ENCODE results near the gene CASP10. TPM values are rescaled to one million over a fixed set of nuclear protein-coding genes. Genes with fewer than 3 reads are reported as not detected.

CASP10 gene
- total RNA-seq, 1 experiment from 2014 or later, result 2.8 TPM

DNA sequence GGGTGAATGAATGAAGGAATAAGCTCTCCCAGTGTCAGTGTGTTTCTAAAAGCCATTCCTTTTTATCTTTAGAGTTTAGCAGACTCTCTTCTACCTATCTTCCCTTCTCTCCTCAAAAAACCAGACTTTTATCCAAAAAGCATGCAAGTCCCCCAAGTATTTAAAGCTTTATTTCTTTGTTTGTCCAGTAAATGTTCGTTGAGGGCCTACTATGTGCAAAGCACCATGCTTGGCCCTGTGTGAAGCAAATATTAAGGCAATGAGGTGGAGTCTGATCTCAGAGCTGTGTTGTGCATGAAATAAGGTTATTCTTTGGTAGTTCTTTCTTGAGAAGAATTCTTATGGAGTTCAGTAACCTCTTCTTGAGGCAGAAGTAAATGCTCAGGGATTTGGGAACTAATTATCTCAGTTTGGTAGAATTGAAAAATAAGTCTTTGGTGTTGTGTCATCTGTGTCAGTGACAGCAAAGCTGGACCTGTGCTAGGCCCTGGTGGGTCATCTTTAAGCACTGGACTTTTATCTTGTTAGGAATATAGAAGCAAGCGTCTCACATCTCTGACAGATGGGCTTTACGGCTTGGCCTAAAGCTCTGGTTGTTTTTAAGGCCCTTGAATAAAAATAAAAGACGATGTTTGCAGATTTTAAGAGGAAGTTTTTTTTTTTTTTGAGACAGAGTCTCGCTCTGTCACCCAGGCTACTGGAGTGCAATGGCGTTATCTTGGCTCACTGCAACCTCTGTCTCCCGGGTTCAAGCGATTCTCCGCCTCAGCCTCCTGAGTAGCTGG, 28.1 kb upstream of the CASP10 start:
- peaks cover 13% of the 10 kb centered on the region for H3K4me1 Mint-ChIP-seq
- CTCF ChIA-PET, result interaction anchor here (0.7 kb wide), 2 partner anchors 36 to 78 kb away, joined by 3 read pairs; no protein-coding TSS in a partner anchor
- ATAC-seq (no peak), DNase-seq (ENCODE audit: low spot score) (no peak)
- POLR2A ChIA-PET, result interaction anchor here (0.6 kb wide), 2 partner anchors 23 to 54 kb away, joined by 4 to 5 read pairs; no protein-coding TSS in a partner anchor
- no peaks in the 10 kb centered on the region for H3K9me3 Mint-ChIP-seq
- H3K36me3 Mint-ChIP-seq, result peaks cover under 1% of the 10 kb centered on the region
- H3K27ac Mint-ChIP-seq, result 0 out of 2 replicates have a peak overlapping the region, but pooled peaks have one; percentile 51
- no peaks in the 10 kb centered on the region for H3K27me3 Mint-ChIP-seq (ENCODE audit: low read depth)
- no peak overlapping the region for H3K4me3 Mint-ChIP-seq
- TF ChIP-seq MYBL2 (CRISPR knock-in tag; IDR thresholded peaks at IDR 0.05) (no peak), ZBTB21 (CRISPR knock-in tag; IDR thresholded peaks at IDR 0.05; ENCODE audit: borderline replicate concordance) (no peak), NFE2L1 (CRISPR knock-in tag; IDR thresholded peaks at IDR 0.05) (no peak), ZNF232 (CRISPR knock-in tag; IDR thresholded peaks at IDR 0.05) (no peak), RORB (CRISPR knock-in tag; IDR thresholded peaks at IDR 0.05) (no peak), GRHL2 (CRISPR knock-in tag; IDR thresholded peaks at IDR 0.05; ENCODE audit: insufficient replicate concordance, severe bottlenecking) (no peak), HMGA2 (CRISPR knock-in tag; IDR thresholded peaks at IDR 0.05) (no peak), FOXP1 (CRISPR knock-in tag; IDR thresholded peaks at IDR 0.05; ENCODE audit: borderline replicate concordance) (no peak), ZNF671 (CRISPR knock-in tag; IDR thresholded peaks at IDR 0.05) (no peak), NR2C2 (CRISPR knock-in tag; IDR thresholded peaks at IDR 0.05) (no peak), EMX1 (CRISPR knock-in tag; IDR thresholded peaks at IDR 0.05) (no peak), CREB1 (CRISPR knock-in tag; IDR thresholded peaks at IDR 0.05) (no peak), ZNF219 (CRISPR knock-in tag; IDR thresholded peaks at IDR 0.05; ENCODE audit: borderline replicate concordance) (no peak), ZNF423 (CRISPR knock-in tag; IDR thresholded peaks at IDR 0.05) (no peak), SP1 (CRISPR knock-in tag; conservative IDR thresholded peaks at IDR 0.05) (no peak)
- TF ChIP-seq, protein P1, sequence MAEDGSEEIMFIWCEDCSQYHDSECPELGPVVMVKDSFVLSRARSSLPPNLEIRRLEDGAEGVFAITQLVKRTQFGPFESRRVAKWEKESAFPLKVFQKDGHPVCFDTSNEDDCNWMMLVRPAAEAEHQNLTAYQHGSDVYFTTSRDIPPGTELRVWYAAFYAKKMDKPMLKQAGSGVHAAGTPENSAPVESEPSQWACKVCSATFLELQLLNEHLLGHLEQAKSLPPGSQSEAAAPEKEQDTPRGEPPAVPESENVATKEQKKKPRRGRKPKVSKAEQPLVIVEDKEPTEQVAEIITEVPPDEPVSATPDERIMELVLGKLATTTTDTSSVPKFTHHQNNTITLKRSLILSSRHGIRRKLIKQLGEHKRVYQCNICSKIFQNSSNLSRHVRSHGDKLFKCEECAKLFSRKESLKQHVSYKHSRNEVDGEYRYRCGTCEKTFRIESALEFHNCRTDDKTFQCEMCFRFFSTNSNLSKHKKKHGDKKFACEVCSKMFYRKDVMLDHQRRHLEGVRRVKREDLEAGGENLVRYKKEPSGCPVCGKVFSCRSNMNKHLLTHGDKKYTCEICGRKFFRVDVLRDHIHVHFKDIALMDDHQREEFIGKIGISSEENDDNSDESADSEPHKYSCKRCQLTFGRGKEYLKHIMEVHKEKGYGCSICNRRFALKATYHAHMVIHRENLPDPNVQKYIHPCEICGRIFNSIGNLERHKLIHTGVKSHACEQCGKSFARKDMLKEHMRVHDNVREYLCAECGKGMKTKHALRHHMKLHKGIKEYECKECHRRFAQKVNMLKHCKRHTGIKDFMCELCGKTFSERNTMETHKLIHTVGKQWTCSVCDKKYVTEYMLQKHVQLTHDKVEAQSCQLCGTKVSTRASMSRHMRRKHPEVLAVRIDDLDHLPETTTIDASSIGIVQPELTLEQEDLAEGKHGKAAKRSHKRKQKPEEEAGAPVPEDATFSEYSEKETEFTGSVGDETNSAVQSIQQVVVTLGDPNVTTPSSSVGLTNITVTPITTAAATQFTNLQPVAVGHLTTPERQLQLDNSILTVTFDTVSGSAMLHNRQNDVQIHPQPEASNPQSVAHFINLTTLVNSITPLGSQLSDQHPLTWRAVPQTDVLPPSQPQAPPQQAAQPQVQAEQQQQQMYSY (CRISPR knock-in tag; IDR thresholded peaks at IDR 0.05), result no peak
- TF ChIP-seq, protein P2, sequence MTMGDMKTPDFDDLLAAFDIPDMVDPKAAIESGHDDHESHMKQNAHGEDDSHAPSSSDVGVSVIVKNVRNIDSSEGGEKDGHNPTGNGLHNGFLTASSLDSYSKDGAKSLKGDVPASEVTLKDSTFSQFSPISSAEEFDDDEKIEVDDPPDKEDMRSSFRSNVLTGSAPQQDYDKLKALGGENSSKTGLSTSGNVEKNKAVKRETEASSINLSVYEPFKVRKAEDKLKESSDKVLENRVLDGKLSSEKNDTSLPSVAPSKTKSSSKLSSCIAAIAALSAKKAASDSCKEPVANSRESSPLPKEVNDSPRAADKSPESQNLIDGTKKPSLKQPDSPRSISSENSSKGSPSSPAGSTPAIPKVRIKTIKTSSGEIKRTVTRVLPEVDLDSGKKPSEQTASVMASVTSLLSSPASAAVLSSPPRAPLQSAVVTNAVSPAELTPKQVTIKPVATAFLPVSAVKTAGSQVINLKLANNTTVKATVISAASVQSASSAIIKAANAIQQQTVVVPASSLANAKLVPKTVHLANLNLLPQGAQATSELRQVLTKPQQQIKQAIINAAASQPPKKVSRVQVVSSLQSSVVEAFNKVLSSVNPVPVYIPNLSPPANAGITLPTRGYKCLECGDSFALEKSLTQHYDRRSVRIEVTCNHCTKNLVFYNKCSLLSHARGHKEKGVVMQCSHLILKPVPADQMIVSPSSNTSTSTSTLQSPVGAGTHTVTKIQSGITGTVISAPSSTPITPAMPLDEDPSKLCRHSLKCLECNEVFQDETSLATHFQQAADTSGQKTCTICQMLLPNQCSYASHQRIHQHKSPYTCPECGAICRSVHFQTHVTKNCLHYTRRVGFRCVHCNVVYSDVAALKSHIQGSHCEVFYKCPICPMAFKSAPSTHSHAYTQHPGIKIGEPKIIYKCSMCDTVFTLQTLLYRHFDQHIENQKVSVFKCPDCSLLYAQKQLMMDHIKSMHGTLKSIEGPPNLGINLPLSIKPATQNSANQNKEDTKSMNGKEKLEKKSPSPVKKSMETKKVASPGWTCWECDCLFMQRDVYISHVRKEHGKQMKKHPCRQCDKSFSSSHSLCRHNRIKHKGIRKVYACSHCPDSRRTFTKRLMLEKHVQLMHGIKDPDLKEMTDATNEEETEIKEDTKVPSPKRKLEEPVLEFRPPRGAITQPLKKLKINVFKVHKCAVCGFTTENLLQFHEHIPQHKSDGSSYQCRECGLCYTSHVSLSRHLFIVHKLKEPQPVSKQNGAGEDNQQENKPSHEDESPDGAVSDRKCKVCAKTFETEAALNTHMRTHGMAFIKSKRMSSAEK (CRISPR knock-in tag; IDR thresholded peaks at IDR 0.05; ENCODE audit: borderline replicate concordance), result no peak
- TF ChIP-seq, protein P3, sequence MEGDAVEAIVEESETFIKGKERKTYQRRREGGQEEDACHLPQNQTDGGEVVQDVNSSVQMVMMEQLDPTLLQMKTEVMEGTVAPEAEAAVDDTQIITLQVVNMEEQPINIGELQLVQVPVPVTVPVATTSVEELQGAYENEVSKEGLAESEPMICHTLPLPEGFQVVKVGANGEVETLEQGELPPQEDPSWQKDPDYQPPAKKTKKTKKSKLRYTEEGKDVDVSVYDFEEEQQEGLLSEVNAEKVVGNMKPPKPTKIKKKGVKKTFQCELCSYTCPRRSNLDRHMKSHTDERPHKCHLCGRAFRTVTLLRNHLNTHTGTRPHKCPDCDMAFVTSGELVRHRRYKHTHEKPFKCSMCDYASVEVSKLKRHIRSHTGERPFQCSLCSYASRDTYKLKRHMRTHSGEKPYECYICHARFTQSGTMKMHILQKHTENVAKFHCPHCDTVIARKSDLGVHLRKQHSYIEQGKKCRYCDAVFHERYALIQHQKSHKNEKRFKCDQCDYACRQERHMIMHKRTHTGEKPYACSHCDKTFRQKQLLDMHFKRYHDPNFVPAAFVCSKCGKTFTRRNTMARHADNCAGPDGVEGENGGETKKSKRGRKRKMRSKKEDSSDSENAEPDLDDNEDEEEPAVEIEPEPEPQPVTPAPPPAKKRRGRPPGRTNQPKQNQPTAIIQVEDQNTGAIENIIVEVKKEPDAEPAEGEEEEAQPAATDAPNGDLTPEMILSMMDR (IDR thresholded peaks at IDR 0.05), result no peak
- TF ChIP-seq, protein P4, sequence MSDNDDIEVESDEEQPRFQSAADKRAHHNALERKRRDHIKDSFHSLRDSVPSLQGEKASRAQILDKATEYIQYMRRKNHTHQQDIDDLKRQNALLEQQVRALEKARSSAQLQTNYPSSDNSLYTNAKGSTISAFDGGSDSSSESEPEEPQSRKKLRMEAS (CRISPR knock-in tag; IDR thresholded peaks at IDR 0.05), result no peak
- TF ChIP-seq, protein P5, sequence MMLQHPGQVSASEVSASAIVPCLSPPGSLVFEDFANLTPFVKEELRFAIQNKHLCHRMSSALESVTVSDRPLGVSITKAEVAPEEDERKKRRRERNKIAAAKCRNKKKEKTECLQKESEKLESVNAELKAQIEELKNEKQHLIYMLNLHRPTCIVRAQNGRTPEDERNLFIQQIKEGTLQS (CRISPR knock-in tag; conservative IDR thresholded peaks at IDR 0.05), result no peak

Data from WTC11 (cell line).